HG02588 (cell line): ENCODE measurements around the gene ZMIZ2.
A peak's percentile ranks its signal among the peaks of the same experiment; 100 is the strongest.
"Not testable (repeated sequence)": the region's sequence is repeated elsewhere in the genome, so short reads cannot be mapped to it uniquely, and the experiment has no call there.

ENCODE experiments used
- ATAC-seq: cut with Tn5 transposase; IDR thresholded peaks from one replicate; pipeline ENCODE4 v1.9.1; 2021; ENCODE audit warnings: mild to moderate bottlenecking, moderate library complexity; ENCODE audit not compliant: unreplicated experiment

ZMIZ2 gene

DNA sequence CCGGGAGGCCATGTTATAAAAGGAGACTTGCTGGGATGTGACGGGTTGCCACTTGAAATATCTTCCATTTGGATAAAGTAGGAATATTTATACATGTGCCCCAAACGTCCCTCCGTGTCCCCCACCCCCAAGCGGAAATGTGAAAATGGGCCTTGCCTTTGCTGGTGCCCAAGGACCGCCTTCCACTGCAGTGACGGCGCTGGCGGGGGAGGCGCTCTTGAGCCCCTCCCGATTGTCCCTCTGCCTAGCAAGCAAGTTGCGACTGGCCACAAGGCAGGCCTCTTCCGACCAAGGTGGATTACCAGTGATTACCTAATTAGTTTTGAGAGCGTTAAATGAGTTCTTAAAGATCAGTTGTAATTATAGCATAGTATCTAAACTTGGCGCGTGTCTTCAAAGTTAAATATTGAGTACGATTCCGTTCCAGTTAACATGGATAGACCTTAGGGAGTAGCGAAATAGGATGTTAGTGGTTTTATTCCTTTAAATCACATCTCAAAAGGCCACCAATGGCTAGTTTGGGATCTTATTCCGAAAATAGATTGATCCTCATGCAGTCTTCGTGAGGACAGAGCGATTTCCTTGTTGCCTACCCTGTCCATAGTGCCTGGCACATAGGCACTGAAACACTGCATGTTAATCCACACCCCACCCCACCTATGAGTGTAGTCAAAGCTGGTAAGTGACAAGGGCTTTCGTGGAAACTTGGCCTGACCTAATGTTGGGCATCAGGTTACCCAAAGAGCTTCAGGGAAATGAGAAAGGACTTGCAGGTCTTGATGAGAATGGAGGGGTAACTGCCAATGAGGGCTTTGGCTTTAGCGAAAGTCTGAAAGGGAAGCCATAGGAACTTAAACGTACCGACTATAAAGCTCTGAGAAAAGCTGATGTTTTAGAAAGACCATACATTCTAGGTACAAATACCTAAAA is 48.9 kb downstream of the ZMIZ2 start:
- ATAC-seq: peak; percentile 49

DNA sequence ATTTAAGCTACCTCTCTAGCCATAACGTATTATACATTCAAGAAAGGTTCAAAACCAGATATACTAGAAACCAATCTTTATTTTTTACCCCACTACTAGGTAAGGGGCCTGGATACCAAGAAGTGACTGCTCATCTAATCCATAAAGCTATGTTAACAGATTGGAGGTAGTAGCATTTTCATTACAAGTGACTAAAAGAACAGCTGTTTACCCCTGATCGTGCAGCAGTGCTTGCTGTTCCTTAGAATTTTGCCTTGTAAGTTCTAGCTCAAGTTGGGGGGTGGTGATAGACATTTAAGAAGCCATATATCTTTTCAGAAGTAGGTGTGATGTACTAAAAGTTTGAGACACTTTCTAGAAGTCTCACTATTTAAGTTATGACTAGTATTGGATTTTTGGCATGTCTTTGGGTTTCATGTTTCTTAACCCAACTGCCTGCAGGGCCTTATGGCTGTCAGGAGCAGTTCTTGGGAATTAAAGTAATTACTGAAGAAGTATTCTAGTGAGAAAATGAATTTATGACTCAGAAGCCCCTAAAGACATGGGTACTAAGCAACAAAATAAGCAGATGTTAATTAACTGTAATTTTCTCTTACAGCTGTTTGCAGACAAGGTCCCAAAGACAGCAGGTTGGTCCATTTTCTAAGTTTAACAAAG is 50.1 kb downstream of the ZMIZ2 start:
- ATAC-seq: no peak

DNA sequence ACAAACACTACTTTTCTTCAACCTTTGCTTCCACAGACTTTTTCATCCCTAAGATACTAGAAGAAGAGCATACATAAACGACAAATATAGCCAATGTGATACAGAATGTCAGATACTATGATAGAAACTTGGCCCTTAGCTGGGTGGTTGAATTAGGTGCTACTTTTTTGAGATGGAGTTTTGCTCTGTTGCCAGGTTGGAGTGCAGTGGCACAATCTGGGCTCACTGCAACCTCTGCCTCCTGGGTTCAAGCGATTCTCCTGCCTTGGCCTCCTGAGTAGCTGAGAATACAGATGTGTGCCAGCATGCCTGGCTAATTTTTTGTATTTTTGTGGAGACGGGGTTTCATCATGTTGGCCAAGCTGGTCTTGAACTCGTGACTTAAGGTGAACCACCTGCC is 51.3 kb downstream of the ZMIZ2 start:
- ATAC-seq: no peak

DNA sequence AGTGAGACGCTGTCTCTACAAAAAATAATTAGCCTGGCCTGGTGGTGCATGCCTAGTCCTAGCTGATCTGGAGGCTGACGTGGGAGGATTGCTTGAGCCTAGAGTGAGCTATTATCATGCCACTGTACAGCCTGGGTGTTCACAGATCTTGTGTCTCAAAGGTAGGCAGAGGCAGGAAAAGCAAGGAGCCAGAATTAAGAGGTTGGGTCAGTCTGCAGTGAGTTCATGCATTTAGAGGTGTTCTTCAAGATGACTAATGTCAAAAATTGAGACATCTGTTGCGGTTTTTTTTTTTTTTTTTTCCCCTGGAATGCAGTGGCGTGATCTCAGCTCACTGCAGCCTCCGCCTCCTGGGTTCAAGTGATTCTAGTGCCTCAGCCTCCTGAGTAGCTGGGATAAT is 53.2 kb downstream of the ZMIZ2 start:
- no peak for ATAC-seq

DNA sequence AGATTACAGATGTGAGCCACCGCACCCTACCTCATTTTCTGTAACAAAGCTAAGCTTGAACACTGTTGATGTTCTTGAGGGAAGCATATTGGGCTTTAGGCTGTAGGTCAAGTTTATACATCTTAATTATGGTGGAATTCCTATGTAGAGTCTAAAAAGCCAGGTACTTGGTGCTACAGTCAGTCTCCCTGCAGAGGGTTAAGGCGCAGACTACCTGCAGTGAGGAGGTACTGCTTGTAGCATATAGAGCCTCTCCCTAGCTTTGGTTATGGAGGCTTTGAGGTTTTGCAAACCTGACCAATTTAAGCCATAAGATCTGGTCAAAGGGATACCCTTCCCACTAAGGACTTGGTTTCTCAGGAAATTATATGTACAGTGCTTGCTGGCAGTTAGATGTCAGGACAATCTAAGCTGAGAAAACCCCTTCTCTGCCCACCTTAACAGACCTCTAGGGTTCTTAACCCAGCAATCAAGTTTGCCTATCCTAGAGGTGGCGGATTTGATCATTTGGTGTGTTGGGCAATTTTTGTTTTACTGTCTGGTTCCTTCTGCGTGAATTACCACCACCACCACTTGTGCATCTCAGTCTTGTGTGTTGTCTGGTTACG is 53.9 kb downstream of the ZMIZ2 start:
- no peak for ATAC-seq

DNA sequence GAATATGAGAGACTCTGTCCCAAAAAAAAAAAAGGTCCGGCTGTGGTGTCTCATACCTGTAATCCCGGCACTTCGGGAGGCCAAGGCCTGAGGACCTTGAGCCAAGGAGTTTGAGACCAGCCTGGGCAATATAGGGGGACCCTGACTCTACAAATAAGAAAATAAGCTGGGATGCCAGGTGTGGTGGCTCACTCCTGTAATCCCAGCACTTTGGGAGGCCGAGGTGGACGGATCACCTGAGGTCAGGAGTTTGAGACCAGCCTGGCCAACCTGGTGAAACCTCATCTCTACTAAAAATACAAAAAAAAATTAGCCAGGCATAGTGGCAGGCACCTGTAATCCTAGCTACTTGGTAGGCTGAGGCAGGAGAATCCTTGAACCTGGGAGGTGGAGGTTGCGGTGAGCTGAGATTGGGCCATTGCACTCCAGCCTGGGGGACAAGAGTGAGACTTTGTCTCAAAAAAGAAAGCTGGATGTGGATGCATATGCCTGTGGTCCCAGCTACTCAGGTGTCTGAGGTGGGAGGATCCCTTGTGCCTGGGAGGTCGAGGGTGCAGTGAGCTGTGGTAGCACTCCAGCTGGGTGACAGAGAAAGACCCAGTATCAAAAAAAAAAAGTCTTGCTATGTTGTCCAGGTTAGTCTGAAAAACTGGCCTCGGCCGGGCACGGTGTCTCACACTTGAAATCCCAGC is 55.3 kb downstream of the ZMIZ2 start:
- not testable (repeated sequence) for ATAC-seq

DNA sequence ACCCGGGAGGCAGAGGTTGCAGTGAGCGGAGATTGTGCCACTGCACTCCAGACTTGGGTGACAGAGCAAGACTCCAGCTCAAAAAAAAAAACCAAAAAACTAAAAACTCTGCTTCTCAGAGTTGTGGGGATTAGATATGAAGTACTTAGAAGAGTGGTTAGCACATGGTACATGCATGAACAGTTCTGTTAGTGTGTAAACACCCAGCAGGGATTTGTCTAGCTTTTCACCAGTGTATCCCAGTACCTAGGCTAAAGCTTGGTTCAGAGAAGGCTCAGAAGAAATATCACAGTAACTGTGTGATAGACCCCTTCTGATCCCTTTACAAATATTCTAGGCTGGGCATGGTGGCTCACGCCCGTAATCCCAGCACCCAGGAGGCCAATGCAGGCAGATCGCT is 57.3 kb downstream of the ZMIZ2 start:
- no peak for ATAC-seq

DNA sequence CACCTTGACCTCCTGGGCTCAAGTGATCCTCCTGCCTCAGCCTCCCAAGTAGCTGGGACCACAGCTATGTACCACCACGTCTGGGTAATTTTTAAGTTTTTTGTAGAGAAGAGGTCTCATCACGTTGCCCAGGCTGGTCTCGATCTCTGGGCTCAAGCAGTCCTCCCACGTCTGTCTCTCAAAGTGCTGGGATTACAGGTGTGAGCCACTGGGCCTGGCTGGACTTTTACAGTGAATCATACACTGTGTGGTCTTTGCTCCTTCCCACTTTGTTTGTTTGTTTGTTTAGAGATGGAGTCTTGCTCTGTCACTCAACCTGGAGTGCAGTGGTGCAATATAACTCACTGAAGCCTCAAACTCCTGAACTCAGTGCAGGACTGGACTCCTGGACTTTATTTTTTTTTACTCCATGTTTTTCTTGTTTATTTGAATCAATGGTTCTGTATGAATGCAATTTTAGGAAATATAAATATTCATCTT is 60.3 kb downstream of the ZMIZ2 start:
- no peak for ATAC-seq

DNA sequence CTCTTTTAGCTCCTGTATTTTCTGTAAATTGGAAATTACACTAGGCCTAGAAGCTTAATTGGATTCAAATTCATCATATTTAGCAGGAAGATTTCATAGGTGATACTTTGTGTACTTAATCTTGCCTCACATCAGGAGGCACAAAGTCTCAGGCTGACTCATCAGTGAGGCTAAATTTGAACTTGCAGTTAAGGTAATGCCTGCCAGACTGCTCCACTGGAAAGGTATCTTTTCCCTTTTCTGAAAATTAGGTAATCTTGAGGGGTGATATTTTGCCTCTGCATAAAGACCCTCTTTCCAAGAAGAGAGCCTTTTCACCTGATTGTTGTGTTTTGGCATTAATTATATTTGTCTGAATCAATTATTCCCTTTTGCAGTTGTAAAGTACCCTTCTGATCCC is 62.4 kb downstream of the ZMIZ2 start:
- ATAC-seq: no peak

DNA sequence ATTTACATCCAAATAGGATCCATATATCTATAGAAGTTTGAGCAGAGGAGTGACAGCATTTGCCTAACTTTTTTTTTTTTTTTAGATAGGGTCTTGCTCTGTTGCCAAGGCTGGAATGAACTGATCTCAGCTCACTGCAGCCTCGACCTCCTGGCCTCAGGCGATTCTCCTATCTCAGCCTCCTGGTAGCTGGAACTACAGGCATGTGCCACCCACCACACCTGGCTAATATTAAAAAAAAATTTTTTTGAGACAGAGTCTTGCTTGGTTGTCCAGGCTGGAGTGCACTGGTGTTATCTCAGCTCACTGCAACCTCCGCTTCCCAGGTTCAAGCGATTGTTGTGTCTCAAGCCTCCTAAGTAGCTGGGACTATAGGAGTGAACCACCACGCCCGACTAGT is 62.9 kb downstream of the ZMIZ2 start:
- no peak for ATAC-seq

DNA sequence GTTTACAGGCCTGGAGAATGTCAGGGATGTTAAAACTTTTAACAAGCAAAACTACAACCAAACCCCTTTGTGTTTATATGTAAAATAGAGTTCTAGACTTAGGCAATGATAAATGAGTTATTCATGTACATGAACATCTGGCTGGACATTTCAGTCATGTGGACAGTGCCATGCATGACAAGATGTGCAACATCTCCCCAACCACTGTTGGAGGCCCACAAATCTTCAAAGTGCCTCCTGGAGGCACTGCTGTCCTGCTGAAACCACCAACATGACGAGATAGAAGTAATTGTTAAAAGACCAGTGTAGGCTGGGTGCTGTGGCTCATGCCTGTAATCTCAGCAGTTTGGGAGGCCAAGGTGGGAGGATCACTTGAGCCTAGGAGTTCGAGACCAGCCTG is 66.3 kb downstream of the ZMIZ2 start:
- ATAC-seq: no peak

DNA sequence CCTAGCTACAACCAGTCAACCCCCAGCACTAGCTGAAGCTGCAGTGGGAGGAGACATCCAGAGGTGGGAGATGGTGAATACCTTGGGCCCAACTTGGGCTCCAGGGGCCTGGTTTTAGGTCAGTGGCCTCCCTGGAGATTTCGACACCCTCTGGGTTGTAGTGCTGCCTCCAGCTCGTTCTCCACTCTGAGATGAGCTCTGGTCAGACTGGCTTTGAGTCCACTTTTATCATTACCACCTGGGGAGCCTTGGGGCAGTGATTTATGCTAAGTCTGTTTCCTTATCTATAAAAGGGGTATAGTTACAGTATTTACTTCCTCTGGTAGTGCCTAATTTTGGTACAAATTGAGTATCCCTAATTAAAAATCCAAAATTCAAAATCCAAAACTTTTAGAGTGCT is 70.6 kb downstream of the ZMIZ2 start:
- no peak for ATAC-seq
